Mucosa of stomach (tissue), 1 donor: ENCODE results near the gene KNDC1.
"Not testable (repeated sequence)": the region's sequence is repeated elsewhere in the genome, so short reads cannot be mapped to it uniquely, and the experiment has no call there.

Experiments used
- H3K27me3 ChIP-seq: one replicate; pipeline ENCODE4 v1.7.0; 2013; ENCODE audit warnings: mild to moderate bottlenecking, low read length; ENCODE audit not compliant: control insufficient read depth, insufficient read depth
- H3K36me3 ChIP-seq: one replicate; pipeline ENCODE4 v1.7.0; 2013; ENCODE audit warnings: low read length; ENCODE audit not compliant: control insufficient read depth, insufficient read depth
- H3K4me1 ChIP-seq: one replicate; pipeline ENCODE4 v1.7.0; 2013; ENCODE audit warnings: mild to moderate bottlenecking, low read length; ENCODE audit not compliant: control insufficient read depth, insufficient read depth
- H3K4me3 ChIP-seq: one replicate; pipeline ENCODE4 v1.7.0; 2013; ENCODE audit warnings: low read length
- H3K9ac ChIP-seq: one replicate; pipeline ENCODE4 v1.7.0; 2013; ENCODE audit warnings: mild to moderate bottlenecking, low read length, moderate library complexity
- H3K9me3 ChIP-seq: one replicate; pipeline ENCODE4 v1.7.0; 2013; ENCODE audit warnings: mild to moderate bottlenecking, low read length, moderate library complexity; ENCODE audit not compliant: control insufficient read depth
- donor health status: Pancreatic carcinoma.

The KNDC1 gene

GRCh38 chr10:133226251-133226808 lies 66.3 kb downstream of the KNDC1 start:
- no peaks in the 10 kb centered on the region for H3K9me3 ChIP-seq
- H3K27me3 ChIP-seq: peaks cover 33% of the 10 kb centered on the region
- no peaks in the 10 kb centered on the region for H3K36me3 ChIP-seq
- no peak overlapping the region for H3K4me3 ChIP-seq
- no peaks in the 10 kb centered on the region for H3K4me1 ChIP-seq
- no peak overlapping the region for H3K9ac ChIP-seq

GRCh38 chr10:133227256-133227655 lies 67.2 kb downstream of the KNDC1 start:
- H3K9me3 ChIP-seq: no peaks in the 10 kb centered on the region
- no peak overlapping the region for H3K4me3 ChIP-seq
- no peaks in the 10 kb centered on the region for H3K4me1 ChIP-seq
- H3K36me3 ChIP-seq: no peaks in the 10 kb centered on the region
- no peak overlapping the region for H3K9ac ChIP-seq
- peaks cover 42% of the 10 kb centered on the region for H3K27me3 ChIP-seq

GRCh38 chr10:133229265-133230043 lies 69.4 kb downstream of the KNDC1 start:
- Histone ChIP-seq H3K9me3 (no peaks in the 10 kb centered on the region), H3K9ac (no peak overlapping the region), H3K4me1 (no peaks in the 10 kb centered on the region), H3K4me3 (no peak overlapping the region), H3K27me3 (peaks cover 55% of the 10 kb centered on the region), H3K36me3 (no peaks in the 10 kb centered on the region)

GRCh38 chr10:133230044-133230361 lies 70.0 kb downstream of the KNDC1 start, which contains the start of gene UTF1:
UTF1 (plus strand) TSS chr10:133230217; CDS start chr10:133230289, 72 bp downstream.
- Histone ChIP-seq H3K9ac (no peak within 1 kb of the TSS), H3K36me3 (no peaks in the 10 kb centered on the region), H3K27me3 (peaks cover 55% of the 10 kb centered on the region), H3K4me1 (no peaks in the 10 kb centered on the region), H3K9me3 (no peaks in the 10 kb centered on the region), H3K4me3 (no peak within 1 kb of the TSS)

- Histone ChIP-seq H3K27me3 (peaks cover 61% of the 10 kb centered on the region), H3K9me3 (no peaks in the 10 kb centered on the region), H3K4me1 (no peaks in the 10 kb centered on the region), H3K9ac (no peak overlapping the region), H3K36me3 (no peaks in the 10 kb centered on the region), H3K4me3 (no peak overlapping the region)
These were observed 70.6 kb downstream of the KNDC1 start for GRCh38 chr10:133230387-133231195.

- H3K27me3 ChIP-seq: peaks cover 69% of the 10 kb centered on the region
- H3K9ac ChIP-seq: no peak overlapping the region
These were observed 71.4 kb downstream of the KNDC1 start for GRCh38 chr10:133231244-133231945.

GRCh38 chr10:133231946-133232574 lies 72.0 kb downstream of the KNDC1 start:
- Histone ChIP-seq H3K27me3 (peaks cover 71% of the 10 kb centered on the region), H3K9ac (no peak overlapping the region), H3K9me3 (no peaks in the 10 kb centered on the region), H3K4me1 (no peaks in the 10 kb centered on the region), H3K4me3 (no peak overlapping the region), H3K36me3 (no peaks in the 10 kb centered on the region)

More at GRCh38 chr10:133231244-133231945, 71.4 kb downstream of the KNDC1 start:
- Histone ChIP-seq H3K4me1 (no peaks in the 10 kb centered on the region), H3K36me3 (no peaks in the 10 kb centered on the region), H3K4me3 (no peak overlapping the region), H3K9me3 (no peaks in the 10 kb centered on the region)

- H3K9ac ChIP-seq, H3K9me3 ChIP-seq, H3K36me3 ChIP-seq, H3K4me3 ChIP-seq, H3K4me1 ChIP-seq: not testable (repeated sequence)
- H3K27me3 ChIP-seq: peaks cover 84% of the 10 kb centered on the region
These were observed 74.8 kb downstream of the KNDC1 start for GRCh38 chr10:133234796-133235195.

- Histone ChIP-seq H3K9me3 (no peaks in the 10 kb centered on the region), H3K9ac (no peak overlapping the region), H3K4me3 (no peak overlapping the region), H3K36me3 (no peaks in the 10 kb centered on the region), H3K4me1 (no peaks in the 10 kb centered on the region), H3K27me3 (peaks cover 86% of the 10 kb centered on the region)
These were observed 75.3 kb downstream of the KNDC1 start for GRCh38 chr10:133235265-133235855.

GRCh38 chr10:133235932-133236331 lies 75.9 kb downstream of the KNDC1 start:
- Histone ChIP-seq H3K36me3 (no peaks in the 10 kb centered on the region), H3K4me1 (no peaks in the 10 kb centered on the region), H3K9ac (no peak overlapping the region), H3K9me3 (no peaks in the 10 kb centered on the region), H3K4me3 (no peak overlapping the region), H3K27me3 (peaks cover 84% of the 10 kb centered on the region)
